Right lobe of liver (tissue), 6 donors: ENCODE results near the gene TTLL4. TPM values are rescaled to one million over a fixed set of nuclear protein-coding genes. Genes with fewer than 3 reads are reported as not detected.

Source experiments
- ATAC-seq, 4 donors: fragments of 200-7000 bp; cut with Tn5 transposase; one replicate each; pipeline ENCODE4 v1.9.1; 2020; ENCODE audit warnings: mild to moderate bottlenecking in 4 of 4, moderate library complexity in 4 of 4
- DNase-seq, 3 donors: peaks; one replicate each; pipeline ENCODE4 v3.0.0-alpha.2; 2020
- H3K27ac ChIP-seq, 3 donors: fragments of 200-600 bp; one replicate each; pipeline ENCODE4 v1.8.0; 2022
- H3K27me3 ChIP-seq, 2 donors: fragments of 200-600 bp; one replicate each; pipeline ENCODE4 v1.8.0; 2022
- H3K36me3 ChIP-seq, 4 donors: fragments of 200-600 bp; sonication (generic) in 1 of 4; one replicate each; pipeline versions ENCODE4 v1.5.1 to v1.8.0; 2017 to 2022; ENCODE audit warnings: control low read depth in 1 of 4
- H3K4me1 ChIP-seq, 4 donors: fragments of 200-600 bp; sonication (generic) in 1 of 4; one replicate each; pipeline versions ENCODE4 v1.5.1 to v1.8.0; 2017 to 2022; ENCODE audit warnings: control low read depth in 1 of 4
- H3K4me3 ChIP-seq, 3 donors: fragments of 200-600 bp; one replicate each; pipeline ENCODE4 v1.8.0; 2022
- H3K9me3 ChIP-seq, 4 donors: fragments of 200-600 bp; sonication (generic) in 1 of 4; one replicate each; pipeline versions ENCODE4 v1.5.1 to v1.8.0; 2017 to 2022; ENCODE audit warnings: control low read depth in 1 of 4
- POLR2A ChIP-seq: fragments of 450-650 bp; IDR thresholded peaks from one replicate; pipeline ENCODE4 v1.6.1; 2017; ENCODE audit warnings: antibody characterized with exemption, mild to moderate bottlenecking
- WGBS: methylation state at CpG from one replicate; pipeline ENCODE4 v1.1.6; 2018; ENCODE audit warnings: low coverage, low lambda C conversion rate; ENCODE audit not compliant: insufficient coverage; ENCODE audit errors: missing lambda C conversion rate; 5-methylcytosine and 5-hydroxymethylcytosine counted together
- intact Hi-C, 2 donors: fragments of 100-400 bp; cut with DNase I; formaldehyde crosslinking; loops; one replicate each; pipeline versions ENCODE4 v1.11.2 to v1.14.1; 2022
- total RNA-seq, 6 experiments: library from RNA; depleted of rRNA in 2 of 6; stranded (reverse); fragments of >200 nt in 2 of 6; fragmentation: NEBNext Ultra II Directional in 3 of 6; extraction: Animal tissue kit (Norgen Biotek cat#: 25700) in 3 of 6; gene quantifications; one replicate each; pipeline versions ENCODE4 v1.1.0 to v1.2.4, GENCODE V29; 2016 to 2023
- TF ChIP-seq, protein P1 (sequence below), 4 donors: fragments of 200-600 bp in 3 of 4; fragments of 450-650 bp in 1 of 4; IDR thresholded peaks; one replicate each; pipeline versions ENCODE4 v1.5.1 to v1.8.0; 2016 to 2022; ENCODE audit warnings: antibody characterized with exemption in 4 of 4, mild to moderate bottlenecking in 2 of 4
- donor health status: DM: no; HTN: yes; CAD: no.
- donor health status: DM: no; HTN: no; CAD: no.
- donor health status: DM: no; HTN: no; CAD: no.
- donor health status: DM: no; HTN: yes; CAD: no.
- donor health status: DM: no; HTN: yes; CAD: no.

The TTLL4 gene
- total RNA-seq, 6 experiments from 2014 or later = 8.2 to 14.8 (median 11.6) TPM

DNA sequence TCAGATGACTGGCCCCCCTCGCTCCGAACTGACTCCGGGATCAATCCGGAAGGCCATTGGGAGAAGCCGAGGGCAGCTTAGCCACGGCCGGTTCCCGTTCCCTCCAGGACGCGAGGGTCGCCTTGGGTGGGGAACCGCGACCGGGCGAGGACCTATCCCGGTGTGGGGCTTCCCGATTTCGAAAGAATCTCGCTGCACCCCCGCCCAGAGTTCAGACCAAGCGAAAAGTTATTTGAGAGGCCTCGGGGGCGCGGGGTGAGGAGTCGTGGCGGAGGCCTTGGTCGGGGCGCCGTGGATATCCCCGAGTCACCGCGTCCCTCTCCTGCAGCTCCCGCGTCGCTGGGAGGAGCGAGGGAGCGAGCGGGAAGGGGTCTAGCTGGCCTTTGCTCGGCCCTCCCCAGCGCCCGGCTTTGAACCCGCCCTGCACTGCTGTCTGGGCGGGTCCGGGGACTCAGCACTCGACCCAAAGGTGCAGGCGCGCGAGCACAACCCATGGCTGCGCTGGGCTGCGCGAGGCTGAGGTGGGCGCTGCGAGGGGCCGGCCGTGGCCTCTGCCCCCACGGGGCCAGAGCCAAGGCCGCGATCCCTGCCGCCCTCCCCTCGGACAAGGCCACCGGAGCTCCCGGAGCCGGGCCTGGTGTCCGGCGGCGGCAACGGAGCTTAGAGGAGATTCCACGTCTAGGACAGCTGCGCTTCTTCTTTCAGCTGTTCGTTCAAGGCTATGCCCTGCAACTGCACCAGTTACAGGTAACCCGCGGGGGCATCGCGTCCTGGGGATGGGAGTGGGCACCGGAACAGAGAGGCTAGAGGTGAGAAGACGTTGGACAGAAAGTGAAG is 71.3 kb downstream of the TTLL4 start, which contains the start of gene CYP27A1:
TSS of gene CYP27A1 (plus strand) at position 457 of the 837 bp plus-strand sequence. CDS start at position 493, 36 bp downstream.
- WGBS = 2% methylated on average over 17 of the region's 76 CpGs
- H3K4me3 ChIP-seq = peak within 1 kb of the TSS; percentile 60 to 87 (median 84)
- H3K9me3 ChIP-seq = no peaks in the 10 kb centered on the region
- DNase-seq (peak; percentile 87 to 93 (median 92)), ATAC-seq (peak; percentile 87 to 97 (median 94))
- intact Hi-C loops = no loop called here
- H3K27me3 ChIP-seq = no peaks in the 10 kb centered on the region
- TF ChIP-seq POLR2A = peak; percentile 95
- TF ChIP-seq, protein P1, sequence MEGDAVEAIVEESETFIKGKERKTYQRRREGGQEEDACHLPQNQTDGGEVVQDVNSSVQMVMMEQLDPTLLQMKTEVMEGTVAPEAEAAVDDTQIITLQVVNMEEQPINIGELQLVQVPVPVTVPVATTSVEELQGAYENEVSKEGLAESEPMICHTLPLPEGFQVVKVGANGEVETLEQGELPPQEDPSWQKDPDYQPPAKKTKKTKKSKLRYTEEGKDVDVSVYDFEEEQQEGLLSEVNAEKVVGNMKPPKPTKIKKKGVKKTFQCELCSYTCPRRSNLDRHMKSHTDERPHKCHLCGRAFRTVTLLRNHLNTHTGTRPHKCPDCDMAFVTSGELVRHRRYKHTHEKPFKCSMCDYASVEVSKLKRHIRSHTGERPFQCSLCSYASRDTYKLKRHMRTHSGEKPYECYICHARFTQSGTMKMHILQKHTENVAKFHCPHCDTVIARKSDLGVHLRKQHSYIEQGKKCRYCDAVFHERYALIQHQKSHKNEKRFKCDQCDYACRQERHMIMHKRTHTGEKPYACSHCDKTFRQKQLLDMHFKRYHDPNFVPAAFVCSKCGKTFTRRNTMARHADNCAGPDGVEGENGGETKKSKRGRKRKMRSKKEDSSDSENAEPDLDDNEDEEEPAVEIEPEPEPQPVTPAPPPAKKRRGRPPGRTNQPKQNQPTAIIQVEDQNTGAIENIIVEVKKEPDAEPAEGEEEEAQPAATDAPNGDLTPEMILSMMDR (IDR thresholded peaks at IDR 0.05) = no peak
- peaks cover 0 to 33% (median 6%) of the 10 kb centered on the region in 4 donors for H3K4me1 ChIP-seq
- no peaks in the 10 kb centered on the region for H3K36me3 ChIP-seq
- H3K27ac ChIP-seq = peak within 1 kb of the TSS; percentile 87 to 97 (median 94)

DNA sequence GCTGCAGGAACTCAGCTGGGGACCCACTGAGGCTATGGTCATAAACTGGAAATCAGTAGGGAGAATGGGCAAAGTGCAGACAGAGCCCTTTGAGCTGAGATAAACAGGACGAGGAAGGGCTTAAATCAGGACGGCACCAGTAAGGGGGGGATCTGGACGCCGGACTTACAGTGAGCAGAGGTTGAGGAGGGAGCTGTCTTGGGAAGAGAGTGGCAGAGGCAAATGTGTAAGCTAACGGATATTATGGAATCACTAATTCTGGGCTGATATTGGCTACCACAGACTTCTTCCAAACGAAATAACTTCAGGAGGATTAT is 71.9 kb downstream of the TTLL4 start:
- no peaks in the 10 kb centered on the region for H3K36me3 ChIP-seq
- no peaks in the 10 kb centered on the region for H3K27me3 ChIP-seq
- H3K9me3 ChIP-seq = no peaks in the 10 kb centered on the region
- ATAC-seq = peak; percentile 42 to 58 (median 53)
- peak in 1 of 3 donors; percentile 56 for DNase-seq
- peak overlapping the region; percentile 87 to 97 (median 94) for H3K27ac ChIP-seq
- peak overlapping the region; percentile 60 to 87 (median 84) for H3K4me3 ChIP-seq
- intact Hi-C loops = no loop called here
- WGBS = 4% methylated on average over 6 of the region's 6 CpGs
- TF ChIP-seq, protein P1 (IDR thresholded peaks at IDR 0.05) = no peak
- H3K4me1 ChIP-seq = peaks cover 0 to 34% (median 6%) of the 10 kb centered on the region in 4 donors

GRCh38 chr2:218783688-218784087 is 73.1 kb downstream of the TTLL4 start:
- Histone ChIP-seq H3K4me3 (peak overlapping the region; percentile 60 to 87 (median 84)), H3K27ac (peak overlapping the region in 2 of 3 donors; percentile 94 to 97), H3K9me3 (no peaks in the 10 kb centered on the region), H3K4me1 (peaks cover 0 to 34% (median 6%) of the 10 kb centered on the region in 4 donors), H3K36me3 (no peaks in the 10 kb centered on the region), H3K27me3 (no peaks in the 10 kb centered on the region)
- WGBS = 32% methylated on average over 4 of the region's 4 CpGs
- ATAC-seq (peak in 1 of 4 donors; percentile 5), DNase-seq (peak in 1 of 3 donors; percentile 26)
- TF ChIP-seq, protein P1 (IDR thresholded peaks at IDR 0.05) = no peak
- TF ChIP-seq POLR2A = no peak
- intact Hi-C loops = no loop called here

DNA sequence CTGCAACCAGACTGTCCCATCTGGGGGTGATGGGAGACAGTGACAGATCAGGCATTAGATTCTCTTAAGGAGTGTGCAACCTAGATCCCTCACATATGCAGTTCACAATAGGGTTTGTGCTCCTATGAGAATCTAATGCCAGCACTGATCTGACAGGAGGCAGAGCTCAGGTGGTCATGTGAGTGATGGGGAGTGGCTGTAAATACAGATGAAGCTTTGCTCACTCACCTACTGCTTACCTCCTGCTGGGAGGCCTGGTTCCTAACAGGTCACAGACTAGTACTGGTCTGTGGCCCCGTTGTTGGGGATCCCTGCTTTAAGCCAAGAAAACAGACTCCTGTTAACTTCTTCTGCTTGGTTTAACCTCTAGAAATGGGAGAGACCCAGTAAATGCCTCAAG is 74.5 kb downstream of the TTLL4 start:
- Histone ChIP-seq H3K4me3 (peak overlapping the region in 1 of 3 donors; percentile 84), H3K4me1 (peaks cover 0 to 46% (median 8%) of the 10 kb centered on the region in 4 donors), H3K27me3 (no peaks in the 10 kb centered on the region), H3K27ac (no peak overlapping the region), H3K9me3 (no peaks in the 10 kb centered on the region), H3K36me3 (no peaks in the 10 kb centered on the region)
- DNase-seq (no peak), ATAC-seq (no peak)
- TF ChIP-seq POLR2A = no peak
- TF ChIP-seq, protein P1 (IDR thresholded peaks at IDR 0.05) = no peak
- WGBS = 0% methylated on average over 1 of the region's 1 CpG
- intact Hi-C loops = no loop called here
